Vagina (tissue), 2 donors: Measurements from ENCODE around the gene BNIP3.

Source experiments
- POLR2AphosphoS5 ChIP-seq, 2 donors: sonication (generic); formaldehyde crosslinking; IDR thresholded peaks; one replicate each; pipeline ENCODE4 v1.9.0; 2017; ENCODE audit warnings: antibody characterized with exemption in 2 of 2, mild to moderate bottlenecking in 2 of 2, low read depth in 1 of 2; ENCODE audit not compliant: insufficient read depth in 1 of 2
- TF ChIP-seq, protein P1 (sequence below), 3 experiments: fragments of 450-650 bp in 2 of 3; fragments of 200-600 bp in 1 of 3; sonication (generic) in 1 of 3; IDR thresholded peaks; one replicate each; pipeline ENCODE4 v1.5.1; 2017 to 2019; ENCODE audit warnings: antibody characterized with exemption in 3 of 3, mild to moderate bottlenecking in 2 of 3, moderate library complexity in 2 of 3

DNA sequence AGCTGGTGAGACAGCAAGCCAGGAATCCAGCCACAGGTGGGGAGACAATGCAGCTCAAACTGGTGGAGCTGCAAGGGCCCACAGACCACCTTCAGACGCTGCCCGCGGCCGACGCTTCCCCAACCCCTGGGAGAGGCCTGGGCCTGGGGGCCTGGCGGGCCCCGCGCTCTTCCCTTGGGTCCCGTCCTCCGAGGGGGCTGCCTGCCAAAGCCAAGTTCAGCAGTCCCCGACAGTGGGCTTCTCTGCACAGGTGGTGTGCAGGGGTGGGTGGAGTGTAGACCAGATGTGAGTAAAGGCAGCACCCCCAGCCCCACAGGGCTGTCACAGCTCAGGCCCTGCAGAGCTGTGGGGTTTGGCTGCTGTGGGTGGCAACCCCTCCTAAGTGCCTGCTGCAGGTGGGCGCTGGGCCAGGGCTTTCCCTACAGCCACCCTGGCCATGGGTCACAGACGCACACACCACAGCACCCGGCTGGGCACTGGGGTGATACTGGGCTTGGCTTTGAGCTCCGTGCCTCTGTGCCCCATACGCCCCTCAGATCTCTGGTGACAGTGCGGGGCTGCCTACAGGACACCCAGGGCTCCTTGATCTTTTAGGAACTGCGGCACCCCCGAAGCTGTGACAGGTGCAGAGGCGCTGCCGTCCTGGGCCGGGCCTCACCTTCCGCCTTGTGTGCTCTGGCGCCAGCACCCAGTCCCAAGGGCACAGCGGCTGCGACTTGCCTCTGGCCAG, 20.5 kb downstream of the BNIP3 start:
- TF ChIP-seq, protein P1, sequence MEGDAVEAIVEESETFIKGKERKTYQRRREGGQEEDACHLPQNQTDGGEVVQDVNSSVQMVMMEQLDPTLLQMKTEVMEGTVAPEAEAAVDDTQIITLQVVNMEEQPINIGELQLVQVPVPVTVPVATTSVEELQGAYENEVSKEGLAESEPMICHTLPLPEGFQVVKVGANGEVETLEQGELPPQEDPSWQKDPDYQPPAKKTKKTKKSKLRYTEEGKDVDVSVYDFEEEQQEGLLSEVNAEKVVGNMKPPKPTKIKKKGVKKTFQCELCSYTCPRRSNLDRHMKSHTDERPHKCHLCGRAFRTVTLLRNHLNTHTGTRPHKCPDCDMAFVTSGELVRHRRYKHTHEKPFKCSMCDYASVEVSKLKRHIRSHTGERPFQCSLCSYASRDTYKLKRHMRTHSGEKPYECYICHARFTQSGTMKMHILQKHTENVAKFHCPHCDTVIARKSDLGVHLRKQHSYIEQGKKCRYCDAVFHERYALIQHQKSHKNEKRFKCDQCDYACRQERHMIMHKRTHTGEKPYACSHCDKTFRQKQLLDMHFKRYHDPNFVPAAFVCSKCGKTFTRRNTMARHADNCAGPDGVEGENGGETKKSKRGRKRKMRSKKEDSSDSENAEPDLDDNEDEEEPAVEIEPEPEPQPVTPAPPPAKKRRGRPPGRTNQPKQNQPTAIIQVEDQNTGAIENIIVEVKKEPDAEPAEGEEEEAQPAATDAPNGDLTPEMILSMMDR (IDR thresholded peaks at IDR 0.05), result no peak
- TF ChIP-seq POLR2AphosphoS5 (IDR thresholded peaks at IDR 0.05; ENCODE audit: insufficient read depth in 1 of 2, low read depth in 1 of 2), result no peak
